Pancreas (tissue), 10 donors: ENCODE measurements around the gene SUSD3. TPM values are rescaled to one million over a fixed set of nuclear protein-coding genes. Genes with fewer than 3 reads are reported as not detected.
"Not testable (repeated sequence)": the region's sequence is repeated elsewhere in the genome, so short reads cannot be mapped to it uniquely, and the experiment has no call there.

Experiments used
- ATAC-seq, 4 donors: fragments of 200-7000 bp; cut with Tn5 transposase; one replicate each; pipeline versions ENCODE4 v1.8.0 to v1.9.1; 2020; ENCODE audit warnings: mild to moderate bottlenecking in 4 of 4, moderate library complexity in 4 of 4
- DNase-seq, 6 donors: peaks; one replicate each; pipeline ENCODE4 v3.0.0-alpha.2; 2020
- FAIRE-seq: peaks from 2 replicates; lab custom pipeline; 2012; peaks lifted over from hg19 to GRCh38; lab: Jason Lieb, UNC
- H3K27ac ChIP-seq, 4 donors: fragments of 200-600 bp; sonication (generic); 1 replicate in 3 of 4; 2 replicates in 1 of 4; pipeline versions ENCODE4 v1.5.0 to v1.8.0; 2020
- H3K27me3 ChIP-seq, 4 donors: fragments of 200-600 bp; one replicate each; pipeline ENCODE4 v1.8.0; 2021
- H3K36me3 ChIP-seq, 3 donors: fragments of 200-600 bp; sonication (generic) in 1 of 3; one replicate each; pipeline versions ENCODE4 v1.5.0 to v1.8.0; 2020 to 2021
- H3K4me1 ChIP-seq, 3 donors: fragments of 200-600 bp; one replicate each; pipeline ENCODE4 v1.8.0; 2021
- H3K4me3 ChIP-seq, 4 donors: fragments of 200-600 bp; sonication (generic) in 2 of 4; one replicate each; pipeline versions ENCODE4 v1.5.0 to v1.8.0; 2020 to 2021
- H3K9me3 ChIP-seq, 4 donors: fragments of 200-600 bp; one replicate each; pipeline ENCODE4 v1.8.0; 2021
- WGBS, 2 donors: extraction: QIAGEN DNeasy Blood & Tissue Kit; methylation state at CpG; one replicate each; pipeline ENCODE4 v1.1.7; 2013; 5-methylcytosine and 5-hydroxymethylcytosine counted together
- intact Hi-C, 3 donors: fragments of 100-400 bp; cut with DNase I; formaldehyde crosslinking; loops; one replicate each; pipeline versions ENCODE4 v1.11.1 to v1.14.2; 2022
- polyA plus RNA-seq, 2 donors: library from polyadenylated mRNA; stranded (reverse); fragments of 200-250 nt; gene quantifications; one replicate each; pipeline ENCODE4 v1.2.3, GENCODE V29; 2013
- total RNA-seq, 6 donors: library from RNA; stranded (reverse); fragmentation: NEBNext Ultra II Directional in 4 of 6; extraction: Animal tissue kit (Norgen Biotek cat#: 25700) in 4 of 6; gene quantifications; one replicate each; pipeline versions ENCODE4 v1.2.1 to v1.2.4, GENCODE V29; 2021 to 2023
- TF ChIP-seq, protein P1 (sequence below), 4 donors: fragments of 200-600 bp; sonication (generic) in 3 of 4; IDR thresholded peaks; one replicate each; pipeline versions ENCODE4 v1.5.0 to v1.8.0; 2021; ENCODE audit warnings: antibody characterized with exemption in 4 of 4
- donor health status: healthy with polysubstance abuse.
- donor health status: DM: no; HTN: no; CAD: no; lungs with moderate emphysema.
- donor health status: DM: no; HTN: no; CAD: no.
- donor health status: control.
- donor health status: control.
- donor health status: Bipolar disorder and iron deficiency.
- donor health status: DM: yes; HTN: yes; CAD: no.
- donor health status: DM: no; HTN: no; CAD: no.
- donor health status: DM: no; HTN: no; CAD: no.
- donor health status: DM: yes; HTN: yes; CAD: no.

The SUSD3 gene
- total and polyA plus RNA-seq, 8 donors: 0.16 to 2.8 (median 0.80) TPM

- intact Hi-C loops: no loop called here
- H3K9me3 ChIP-seq: no peaks in the 10 kb centered on the region
- ATAC-seq (no peak), DNase-seq (peak in 4 of 6 donors; percentile 21 to 59 (median 40)), FAIRE-seq (no peak)
- no peaks in the 10 kb centered on the region for H3K4me1 ChIP-seq
- H3K27ac ChIP-seq: peak overlapping the region in 1 of 4 donors; percentile 17
- H3K27me3 ChIP-seq: no peaks in the 10 kb centered on the region
- H3K36me3 ChIP-seq: no peaks in the 10 kb centered on the region
- H3K4me3 ChIP-seq: no peak overlapping the region
- WGBS, 2 donors: 84 to 91% methylated on average over 16 to 17 of the region's 17 CpGs
- TF ChIP-seq, protein P1, sequence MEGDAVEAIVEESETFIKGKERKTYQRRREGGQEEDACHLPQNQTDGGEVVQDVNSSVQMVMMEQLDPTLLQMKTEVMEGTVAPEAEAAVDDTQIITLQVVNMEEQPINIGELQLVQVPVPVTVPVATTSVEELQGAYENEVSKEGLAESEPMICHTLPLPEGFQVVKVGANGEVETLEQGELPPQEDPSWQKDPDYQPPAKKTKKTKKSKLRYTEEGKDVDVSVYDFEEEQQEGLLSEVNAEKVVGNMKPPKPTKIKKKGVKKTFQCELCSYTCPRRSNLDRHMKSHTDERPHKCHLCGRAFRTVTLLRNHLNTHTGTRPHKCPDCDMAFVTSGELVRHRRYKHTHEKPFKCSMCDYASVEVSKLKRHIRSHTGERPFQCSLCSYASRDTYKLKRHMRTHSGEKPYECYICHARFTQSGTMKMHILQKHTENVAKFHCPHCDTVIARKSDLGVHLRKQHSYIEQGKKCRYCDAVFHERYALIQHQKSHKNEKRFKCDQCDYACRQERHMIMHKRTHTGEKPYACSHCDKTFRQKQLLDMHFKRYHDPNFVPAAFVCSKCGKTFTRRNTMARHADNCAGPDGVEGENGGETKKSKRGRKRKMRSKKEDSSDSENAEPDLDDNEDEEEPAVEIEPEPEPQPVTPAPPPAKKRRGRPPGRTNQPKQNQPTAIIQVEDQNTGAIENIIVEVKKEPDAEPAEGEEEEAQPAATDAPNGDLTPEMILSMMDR (IDR thresholded peaks at IDR 0.05): no peak
Measured at GRCh38 chr9:93114169-93114983, 55.9 kb downstream of the SUSD3 start.

- Histone ChIP-seq H3K36me3 (no peaks in the 10 kb centered on the region), H3K4me1 (peaks cover 0 to 3% (median 0%) of the 10 kb centered on the region in 3 donors), H3K9me3 (no peaks in the 10 kb centered on the region), H3K27ac (no peak overlapping the region), H3K27me3 (no peaks in the 10 kb centered on the region), H3K4me3 (no peak overlapping the region)
- peak in 1 of 6 donors; percentile 10 for DNase-seq
- TF ChIP-seq, protein P1 (IDR thresholded peaks at IDR 0.05): no peak
- 78 to 83% methylated on average over 5 of the region's 5 CpGs for WGBS, 2 donors
- no peak for FAIRE-seq
- intact Hi-C loops: no loop called here
- ATAC-seq: no peak
Measured at GRCh38 chr9:93114984-93115335, 56.5 kb downstream of the SUSD3 start.

DNA sequence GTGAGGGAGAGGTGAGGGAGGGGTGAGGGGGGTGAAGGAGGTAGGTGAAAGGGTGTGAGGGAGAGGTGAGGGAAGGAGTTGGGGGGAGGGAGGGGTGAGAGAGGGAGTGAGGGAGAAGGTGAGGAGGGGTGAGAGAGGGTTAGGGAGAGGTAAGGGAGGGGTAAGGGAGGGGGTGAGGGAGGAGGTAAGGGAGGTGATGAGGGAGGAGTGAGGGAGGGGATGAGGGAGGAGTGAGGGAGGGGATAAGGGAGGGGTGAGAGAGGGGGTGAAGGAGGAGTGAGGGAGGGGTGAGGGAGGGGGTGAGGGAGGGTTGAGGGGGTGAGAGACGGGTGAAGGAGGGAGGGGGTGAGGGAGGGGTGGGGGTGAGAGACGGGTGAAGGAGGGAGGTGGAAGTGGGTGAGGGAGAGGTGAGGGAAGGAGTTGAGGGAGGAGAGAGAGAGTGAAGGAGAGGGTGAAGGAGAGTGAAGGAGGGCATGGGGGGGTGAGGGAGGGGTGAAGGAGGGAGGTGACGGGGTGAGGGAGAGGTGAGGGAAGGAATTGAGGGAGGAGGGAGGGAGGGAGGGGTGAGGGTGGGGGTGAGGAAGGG lies 57.1 kb downstream of the SUSD3 start:
- TF ChIP-seq, protein P1 (IDR thresholded peaks at IDR 0.05): no peak
- intact Hi-C loops: no loop called here

GRCh38 chr9:93116072-93116961 lies 57.8 kb downstream of the SUSD3 start:
- Histone ChIP-seq H3K27me3 (no peaks in the 10 kb centered on the region), H3K36me3 (peaks cover 0 to 3% (median 2%) of the 10 kb centered on the region in 3 donors), H3K27ac (peak overlapping the region in 2 of 4 donors; percentile 69 to 72), H3K4me3 (no peak overlapping the region), H3K9me3 (no peaks in the 10 kb centered on the region), H3K4me1 (peaks cover 3 to 9% (median 4%) of the 10 kb centered on the region in 3 donors)
- DNase-seq (peak; percentile 10 to 75 (median 51)), ATAC-seq (peak in 3 of 4 donors; percentile 49 to 59 (median 58)), FAIRE-seq (no peak)
- 66 to 68% methylated on average over 17 of the region's 17 CpGs for WGBS, 2 donors
- TF ChIP-seq, protein P1 (IDR thresholded peaks at IDR 0.05): no peak
- intact Hi-C loops: no loop called here

More for the DNA sequence above, 57.1 kb downstream of the SUSD3 start:
- DNase-seq (peak in 3 of 6 donors; percentile 1 to 18 (median 2)), FAIRE-seq (no peak), ATAC-seq (no peak)
- H3K27me3 ChIP-seq: no peaks in the 10 kb centered on the region
- no peak overlapping the region for H3K4me3 ChIP-seq
- H3K9me3 ChIP-seq: no peaks in the 10 kb centered on the region
- 14 to 34% methylated on average over 2 to 3 of the region's 3 CpGs for WGBS, 2 donors
- no peaks in the 10 kb centered on the region for H3K36me3 ChIP-seq
- H3K4me1 ChIP-seq: peaks cover 3 to 8% (median 4%) of the 10 kb centered on the region in 3 donors
- H3K27ac ChIP-seq: no peak overlapping the region

DNA sequence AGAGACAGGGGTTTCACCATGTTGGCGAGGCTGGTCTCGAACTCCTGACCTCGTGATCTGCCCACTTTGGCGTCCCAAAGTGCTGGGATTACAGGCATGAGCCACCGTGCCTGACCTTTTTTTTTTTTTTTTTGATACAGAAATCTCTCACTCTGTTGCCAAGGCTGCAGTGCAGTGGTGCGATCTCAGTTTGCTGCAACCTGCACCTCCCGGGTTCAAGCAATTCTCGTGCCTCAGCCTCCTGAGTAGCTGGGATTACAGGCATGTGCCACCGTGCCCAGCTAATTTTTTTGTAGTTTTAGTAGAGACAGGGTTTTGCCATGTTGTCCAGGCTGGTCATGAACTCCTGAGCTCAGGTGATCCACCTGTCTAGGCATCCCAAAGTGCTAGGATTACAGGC lies 59.0 kb downstream of the SUSD3 start:
- H3K4me3 ChIP-seq, H3K4me1 ChIP-seq, H3K9me3 ChIP-seq, ATAC-seq, FAIRE-seq, H3K27me3 ChIP-seq, intact Hi-C loops, H3K36me3 ChIP-seq, H3K27ac ChIP-seq: not testable (repeated sequence)
- peak in 3 of 6 donors; percentile 0 to 3 (median 2) for DNase-seq
- 86 to 92% methylated on average over 8 to 9 of the region's 9 CpGs for WGBS, 2 donors
